Liver (tissue), 3 donors: ENCODE data around the gene NT5C3A.

Experiments
- CTCF ChIP-seq: fragments of 150-350 bp; IDR thresholded peaks from 2 replicates; pipeline ENCODE4 v1.5.1; 2017; ENCODE audit warnings: improper control_type of control experiment, low read depth, low read length; ENCODE audit not compliant: missing input control
- GABPA ChIP-seq, 2 donors: IDR thresholded peaks in 1 of 2; conservative IDR thresholded peaks in 1 of 2; 2 replicates each; pipeline ENCODE4 v1.6.1; 2016; ENCODE audit warnings: antibody characterized with exemption in 2 of 2, mild to moderate bottlenecking in 1 of 2, moderate library complexity in 1 of 2
- HNF4A ChIP-seq, 2 donors: conservative IDR thresholded peaks; 2 replicates each; pipeline ENCODE4 v1.6.1; 2016; ENCODE audit warnings: antibody characterized with exemption in 2 of 2, mild to moderate bottlenecking in 2 of 2
- RAD21 ChIP-seq, 2 donors: IDR thresholded peaks; 2 replicates each; pipeline ENCODE4 v1.6.1; 2016; ENCODE audit warnings: antibody characterized with exemption in 2 of 2, mild to moderate bottlenecking in 2 of 2
- SP1 ChIP-seq: IDR thresholded peaks from 2 replicates; pipeline ENCODE4 v1.6.1; 2018; ENCODE audit warnings: antibody characterized with exemption, mild to moderate bottlenecking
- YY1 ChIP-seq: IDR thresholded peaks from 2 replicates; pipeline ENCODE4 v1.6.1; 2016; ENCODE audit warnings: antibody characterized with exemption, mild to moderate bottlenecking
- ZBTB33 ChIP-seq: IDR thresholded peaks from 2 replicates; pipeline ENCODE4 v1.6.1; 2016; ENCODE audit warnings: antibody characterized with exemption
- TF ChIP-seq, protein P1 (sequence below): IDR thresholded peaks from 2 replicates; pipeline ENCODE4 v1.6.1; 2016; ENCODE audit warnings: antibody characterized with exemption
- TF ChIP-seq, protein P2 (sequence below): IDR thresholded peaks from 2 replicates; pipeline ENCODE4 v1.6.1; 2016; ENCODE audit warnings: antibody characterized with exemption, mild to moderate bottlenecking
- TF ChIP-seq, protein P3 (sequence below): IDR thresholded peaks from 2 replicates; pipeline ENCODE4 v1.6.1; 2016; ENCODE audit warnings: antibody characterized with exemption
- donor health status: healthy.
- donor health status: healthy.

DNA sequence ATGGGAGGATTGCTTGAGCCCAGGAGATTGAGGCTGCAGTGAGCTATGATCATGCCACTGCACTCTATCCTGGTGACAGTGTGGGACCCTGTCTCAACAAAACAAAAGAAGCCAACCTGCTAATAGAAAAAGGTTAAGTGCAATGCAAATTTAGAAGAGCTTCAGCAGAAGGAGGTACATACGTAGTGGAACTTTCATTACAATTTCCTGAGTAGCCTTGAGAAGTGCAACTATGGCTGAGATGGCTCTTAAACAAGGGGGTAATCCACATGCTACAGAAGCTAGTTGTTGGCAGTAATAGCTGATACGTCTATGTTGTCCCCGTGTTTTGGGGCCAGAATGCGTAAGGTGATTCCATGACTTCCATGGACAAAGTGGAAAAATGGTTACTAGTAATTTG lies 10.7 kb upstream of the NT5C3A start:
- TF ChIP-seq YY1: no peak
- no peak for TF ChIP-seq CTCF
- TF ChIP-seq SP1: no peak
- TF ChIP-seq GABPA (IDR thresholded peaks at IDR 0.05 in 1 of 2, conservative IDR thresholded peaks at IDR 0.05 in 1 of 2): no peak
- TF ChIP-seq, protein P1, sequence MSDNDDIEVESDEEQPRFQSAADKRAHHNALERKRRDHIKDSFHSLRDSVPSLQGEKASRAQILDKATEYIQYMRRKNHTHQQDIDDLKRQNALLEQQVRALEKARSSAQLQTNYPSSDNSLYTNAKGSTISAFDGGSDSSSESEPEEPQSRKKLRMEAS: no peak
- no peak for TF ChIP-seq ZBTB33
- TF ChIP-seq RAD21 (IDR thresholded peaks at IDR 0.05): no peak
- no peak for TF ChIP-seq HNF4A (conservative IDR thresholded peaks at IDR 0.05)
- TF ChIP-seq, protein P2, sequence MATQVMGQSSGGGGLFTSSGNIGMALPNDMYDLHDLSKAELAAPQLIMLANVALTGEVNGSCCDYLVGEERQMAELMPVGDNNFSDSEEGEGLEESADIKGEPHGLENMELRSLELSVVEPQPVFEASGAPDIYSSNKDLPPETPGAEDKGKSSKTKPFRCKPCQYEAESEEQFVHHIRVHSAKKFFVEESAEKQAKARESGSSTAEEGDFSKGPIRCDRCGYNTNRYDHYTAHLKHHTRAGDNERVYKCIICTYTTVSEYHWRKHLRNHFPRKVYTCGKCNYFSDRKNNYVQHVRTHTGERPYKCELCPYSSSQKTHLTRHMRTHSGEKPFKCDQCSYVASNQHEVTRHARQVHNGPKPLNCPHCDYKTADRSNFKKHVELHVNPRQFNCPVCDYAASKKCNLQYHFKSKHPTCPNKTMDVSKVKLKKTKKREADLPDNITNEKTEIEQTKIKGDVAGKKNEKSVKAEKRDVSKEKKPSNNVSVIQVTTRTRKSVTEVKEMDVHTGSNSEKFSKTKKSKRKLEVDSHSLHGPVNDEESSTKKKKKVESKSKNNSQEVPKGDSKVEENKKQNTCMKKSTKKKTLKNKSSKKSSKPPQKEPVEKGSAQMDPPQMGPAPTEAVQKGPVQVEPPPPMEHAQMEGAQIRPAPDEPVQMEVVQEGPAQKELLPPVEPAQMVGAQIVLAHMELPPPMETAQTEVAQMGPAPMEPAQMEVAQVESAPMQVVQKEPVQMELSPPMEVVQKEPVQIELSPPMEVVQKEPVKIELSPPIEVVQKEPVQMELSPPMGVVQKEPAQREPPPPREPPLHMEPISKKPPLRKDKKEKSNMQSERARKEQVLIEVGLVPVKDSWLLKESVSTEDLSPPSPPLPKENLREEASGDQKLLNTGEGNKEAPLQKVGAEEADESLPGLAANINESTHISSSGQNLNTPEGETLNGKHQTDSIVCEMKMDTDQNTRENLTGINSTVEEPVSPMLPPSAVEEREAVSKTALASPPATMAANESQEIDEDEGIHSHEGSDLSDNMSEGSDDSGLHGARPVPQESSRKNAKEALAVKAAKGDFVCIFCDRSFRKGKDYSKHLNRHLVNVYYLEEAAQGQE: no peak
- TF ChIP-seq, protein P3, sequence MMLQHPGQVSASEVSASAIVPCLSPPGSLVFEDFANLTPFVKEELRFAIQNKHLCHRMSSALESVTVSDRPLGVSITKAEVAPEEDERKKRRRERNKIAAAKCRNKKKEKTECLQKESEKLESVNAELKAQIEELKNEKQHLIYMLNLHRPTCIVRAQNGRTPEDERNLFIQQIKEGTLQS: no peak
